Astrocyte (in vitro differentiated cells and primary cell): ENCODE measurements around the gene CELSR3. TPM values are rescaled to one million over a fixed set of nuclear protein-coding genes. Genes with fewer than 3 reads are reported as not detected.

Source experiments
- DNase-seq: peaks from one replicate; pipeline ENCODE4 v3.0.0-alpha.2; 2010; ENCODE audit warnings: low read depth
- FAIRE-seq: peaks from 2 replicates; lab custom pipeline; 2011; peaks lifted over from hg19 to GRCh38; lab: Jason Lieb, UNC
- H2AFZ ChIP-seq: 2 replicates; pipeline ENCODE4 v1.6.0; 2012; ENCODE audit warnings: low read depth, low read length, inconsistent platforms
- H3K27ac ChIP-seq: 2 replicates; pipeline ENCODE4 v1.5.1; 2011; ENCODE audit warnings: low read depth, low read length, inconsistent platforms
- H3K27me3 ChIP-seq: 2 replicates; pipeline ENCODE4 v1.6.0; 2011; ENCODE audit warnings: low read length, inconsistent platforms; ENCODE audit not compliant: insufficient read depth
- H3K36me3 ChIP-seq: 2 replicates; pipeline ENCODE4 v1.5.1; 2011; ENCODE audit warnings: low read length, inconsistent platforms; ENCODE audit not compliant: insufficient read depth
- H3K4me1 ChIP-seq: 2 replicates; pipeline ENCODE4 v1.5.1; 2011; ENCODE audit warnings: low read length, inconsistent platforms; ENCODE audit not compliant: insufficient read depth
- H3K4me2 ChIP-seq: 2 replicates; pipeline ENCODE4 v1.6.0; 2012; ENCODE audit warnings: low read length, inconsistent platforms
- H3K4me3 ChIP-seq: 2 replicates; pipeline ENCODE4 v1.5.1; 2011; ENCODE audit warnings: low read depth, mild to moderate bottlenecking, low read length, inconsistent platforms; ENCODE audit not compliant: insufficient read depth
- H3K79me2 ChIP-seq: 2 replicates; pipeline ENCODE4 v1.6.0; 2012; ENCODE audit warnings: mild to moderate bottlenecking, low read length, inconsistent platforms; ENCODE audit not compliant: insufficient read depth
- H3K9ac ChIP-seq: 2 replicates; pipeline ENCODE4 v1.6.0; 2012; ENCODE audit warnings: mild to moderate bottlenecking, low read length, inconsistent platforms
- H3K9me3 ChIP-seq: 2 replicates; pipeline ENCODE4 v1.5.1; 2012; ENCODE audit warnings: low read depth, mild to moderate bottlenecking, low read length, inconsistent platforms; ENCODE audit not compliant: insufficient read depth
- H4K20me1 ChIP-seq: 2 replicates; pipeline ENCODE4 v1.6.0; 2012; ENCODE audit warnings: low read length, inconsistent platforms; ENCODE audit not compliant: insufficient read depth
- H3K27ac Mint-ChIP-seq: one replicate; pipeline ENCODE4 v1.8.0; 2021; ENCODE audit warnings: mild to moderate bottlenecking, mixed read lengths; ENCODE audit not compliant: unreplicated experiment
- H3K27me3 Mint-ChIP-seq: one replicate; pipeline ENCODE4 v1.8.0; 2021; ENCODE audit warnings: low read depth, mixed read lengths; ENCODE audit not compliant: unreplicated experiment
- H3K36me3 Mint-ChIP-seq: one replicate; pipeline ENCODE4 v1.8.0; 2021; ENCODE audit warnings: low read depth, mixed read lengths; ENCODE audit not compliant: unreplicated experiment
- H3K4me1 Mint-ChIP-seq: one replicate; pipeline ENCODE4 v1.8.0; 2021; ENCODE audit warnings: low read depth, mixed read lengths; ENCODE audit not compliant: unreplicated experiment
- H3K4me3 Mint-ChIP-seq: one replicate; pipeline ENCODE4 v1.8.0; 2021; ENCODE audit warnings: mild to moderate bottlenecking, moderate library complexity, mixed read lengths; ENCODE audit not compliant: unreplicated experiment
- H3K9me3 Mint-ChIP-seq: one replicate; pipeline ENCODE4 v1.8.0; 2021; ENCODE audit warnings: mild to moderate bottlenecking, mixed read lengths; ENCODE audit not compliant: unreplicated experiment
- EZH2 ChIP-seq: IDR thresholded peaks from 2 replicates; pipeline ENCODE4 v1.6.1; 2012; ENCODE audit warnings: mild to moderate bottlenecking, low read length, inconsistent platforms; ENCODE audit not compliant: insufficient read depth
- total RNA-seq: library from RNA; stranded (reverse); gene quantifications from 2 replicates; pipeline ENCODE4 v1.2.1, GENCODE V29; 2021
- TF ChIP-seq, protein P1 (sequence below): IDR thresholded peaks from 2 replicates; pipeline ENCODE4 v1.5.1; 2011; ENCODE audit warnings: low read depth, mild to moderate bottlenecking, inconsistent platforms, low read length, moderate library complexity; ENCODE audit not compliant: insufficient read depth

The CELSR3 gene
- total RNA-seq, 1 donor from 2014 or later = 8.6 TPM

DNA sequence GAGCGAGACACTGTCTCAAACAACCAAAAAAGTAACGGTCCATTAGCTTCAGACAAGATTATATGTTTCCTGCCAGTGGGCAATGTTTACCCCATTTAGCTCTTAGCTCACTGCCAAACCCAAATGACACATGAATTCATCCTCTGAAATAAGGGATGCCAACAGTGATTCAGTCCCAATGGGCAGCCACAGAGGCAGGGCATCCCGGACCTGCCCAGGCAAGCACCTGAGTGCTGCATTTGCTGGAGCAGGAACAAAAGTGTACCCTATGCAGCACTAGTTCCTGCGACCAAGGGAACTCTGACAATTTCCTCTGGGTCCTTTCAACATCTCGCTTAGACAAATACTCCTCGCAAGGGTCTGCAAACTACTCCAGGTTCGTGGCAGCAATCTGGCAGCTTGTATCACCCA is 46.4 kb upstream of the CELSR3 start:
- Histone ChIP-seq H3K4me2 (peak overlapping the region; percentile 36), H3K9me3 (no peaks in the 10 kb centered on the region), H3K36me3 (peaks cover 35% of the 10 kb centered on the region), H3K9ac (peak overlapping the region; percentile 10), H3K4me1 (peaks cover 10% of the 10 kb centered on the region), H3K27ac (peak overlapping the region; percentile 44), H4K20me1 (peaks cover 94% of the 10 kb centered on the region), H3K79me2 (peaks cover 97% of the 10 kb centered on the region), H3K27me3 (no peaks in the 10 kb centered on the region), H3K4me3 (no peak overlapping the region), H2AFZ (no peak overlapping the region)
- Mint-ChIP-seq H3K4me3 (no peak overlapping the region), H3K27ac (peak overlapping the region; percentile 80), H3K4me1 (peaks cover 42% of the 10 kb centered on the region), H3K27me3 (no peaks in the 10 kb centered on the region), H3K36me3 (peaks cover 12% of the 10 kb centered on the region), H3K9me3 (no peaks in the 10 kb centered on the region)
- TF ChIP-seq, protein P1, sequence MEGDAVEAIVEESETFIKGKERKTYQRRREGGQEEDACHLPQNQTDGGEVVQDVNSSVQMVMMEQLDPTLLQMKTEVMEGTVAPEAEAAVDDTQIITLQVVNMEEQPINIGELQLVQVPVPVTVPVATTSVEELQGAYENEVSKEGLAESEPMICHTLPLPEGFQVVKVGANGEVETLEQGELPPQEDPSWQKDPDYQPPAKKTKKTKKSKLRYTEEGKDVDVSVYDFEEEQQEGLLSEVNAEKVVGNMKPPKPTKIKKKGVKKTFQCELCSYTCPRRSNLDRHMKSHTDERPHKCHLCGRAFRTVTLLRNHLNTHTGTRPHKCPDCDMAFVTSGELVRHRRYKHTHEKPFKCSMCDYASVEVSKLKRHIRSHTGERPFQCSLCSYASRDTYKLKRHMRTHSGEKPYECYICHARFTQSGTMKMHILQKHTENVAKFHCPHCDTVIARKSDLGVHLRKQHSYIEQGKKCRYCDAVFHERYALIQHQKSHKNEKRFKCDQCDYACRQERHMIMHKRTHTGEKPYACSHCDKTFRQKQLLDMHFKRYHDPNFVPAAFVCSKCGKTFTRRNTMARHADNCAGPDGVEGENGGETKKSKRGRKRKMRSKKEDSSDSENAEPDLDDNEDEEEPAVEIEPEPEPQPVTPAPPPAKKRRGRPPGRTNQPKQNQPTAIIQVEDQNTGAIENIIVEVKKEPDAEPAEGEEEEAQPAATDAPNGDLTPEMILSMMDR = no peak
- TF ChIP-seq EZH2 = no peak
- FAIRE-seq (no peak), DNase-seq (peak; percentile 30)

DNA sequence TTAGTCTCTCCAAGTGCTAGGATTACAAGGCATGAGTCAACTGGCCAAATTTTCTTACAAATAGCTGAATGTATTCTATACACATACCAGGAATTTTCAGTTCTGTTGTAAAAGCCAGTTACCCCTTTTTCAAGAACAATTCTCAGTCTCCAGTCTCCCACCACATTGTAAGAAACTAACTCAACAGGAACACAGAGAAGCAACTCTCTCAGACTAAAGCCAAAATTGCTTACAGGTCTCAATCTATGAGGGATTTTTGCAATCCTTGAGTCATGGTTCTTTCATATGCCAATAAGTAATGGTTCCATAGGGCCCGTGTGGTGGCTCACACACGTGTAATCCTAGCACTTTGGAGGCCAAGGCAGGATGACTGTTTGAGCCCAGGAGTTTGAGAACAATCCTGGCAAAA is 45.8 kb upstream of the CELSR3 start:
- no peaks in the 10 kb centered on the region for H3K9me3 ChIP-seq
- H3K27ac ChIP-seq = peak overlapping the region; percentile 44
- Mint-ChIP-seq H3K36me3 (peaks cover 12% of the 10 kb centered on the region), H3K9me3 (no peaks in the 10 kb centered on the region), H3K27me3 (no peaks in the 10 kb centered on the region), H3K4me1 (peaks cover 42% of the 10 kb centered on the region), H3K4me3 (no peak overlapping the region), H3K27ac (peak overlapping the region; percentile 80)
- H3K79me2 ChIP-seq = peaks cover 97% of the 10 kb centered on the region
- DNase-seq (peak; percentile 45), FAIRE-seq (no peak)
- peaks cover 10% of the 10 kb centered on the region for H3K4me1 ChIP-seq
- no peaks in the 10 kb centered on the region for H3K27me3 ChIP-seq
- H2AFZ ChIP-seq = no peak overlapping the region
- H4K20me1 ChIP-seq = peaks cover 94% of the 10 kb centered on the region
- peak overlapping the region; percentile 36 for H3K4me2 ChIP-seq
- no peak for TF ChIP-seq EZH2
- TF ChIP-seq, protein P1 = no peak
- H3K4me3 ChIP-seq = no peak overlapping the region
- peaks cover 35% of the 10 kb centered on the region for H3K36me3 ChIP-seq
- peak overlapping the region; percentile 10 for H3K9ac ChIP-seq

DNA sequence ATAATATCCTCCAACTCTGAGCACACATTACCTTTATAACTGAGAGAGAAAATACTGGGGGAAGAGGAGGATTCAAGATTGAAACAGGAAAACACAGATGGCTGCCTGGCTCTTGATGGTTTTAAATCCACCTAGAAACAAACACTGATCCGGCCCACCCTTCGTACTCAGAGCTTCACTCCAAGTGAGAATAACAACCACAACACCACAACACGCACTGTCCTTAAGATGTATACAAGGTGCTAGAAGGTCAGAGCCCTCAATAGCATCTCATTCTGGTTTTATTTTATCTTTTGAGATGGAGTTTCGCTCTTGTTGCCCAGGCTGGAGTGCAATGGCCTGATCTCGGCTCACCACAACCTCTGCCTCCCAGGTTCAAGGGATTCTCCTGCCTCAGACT is 44.5 kb upstream of the CELSR3 start:
- peaks cover 39% of the 10 kb centered on the region for H3K4me1 Mint-ChIP-seq
- Histone ChIP-seq H2AFZ (no peak overlapping the region), H3K9ac (no peak overlapping the region), H3K27ac (no peak overlapping the region), H3K4me1 (peaks cover 10% of the 10 kb centered on the region), H4K20me1 (peaks cover 95% of the 10 kb centered on the region), H3K27me3 (no peaks in the 10 kb centered on the region), H3K79me2 (peaks cover 98% of the 10 kb centered on the region), H3K4me2 (no peak overlapping the region), H3K9me3 (no peaks in the 10 kb centered on the region), H3K36me3 (peaks cover 31% of the 10 kb centered on the region), H3K4me3 (no peak overlapping the region)
- H3K4me3 Mint-ChIP-seq = peak overlapping the region; percentile 6
- FAIRE-seq (no peak), DNase-seq (no peak)
- peak overlapping the region; percentile 80 for H3K27ac Mint-ChIP-seq
- no peak for TF ChIP-seq EZH2
- TF ChIP-seq, protein P1 = no peak
- H3K27me3 Mint-ChIP-seq = no peaks in the 10 kb centered on the region
- no peaks in the 10 kb centered on the region for H3K9me3 Mint-ChIP-seq
- H3K36me3 Mint-ChIP-seq = peaks cover 18% of the 10 kb centered on the region
